Measurements from ENCODE around the gene FEM1A. TPM values are rescaled to one million over a fixed set of nuclear protein-coding genes. Genes with fewer than 3 reads are reported as not detected.
A peak's percentile ranks its signal among the peaks of the same experiment; 100 is the strongest.

Gene FEM1A
- total and polyA plus RNA-seq, 9 of the 15 experiments (the other 6 are each of a cell fraction or from before 2014, with no cell fraction given), result 0.08 to 19.0 (median 6.8) TPM

- no peak for TF ChIP-seq POLR3G (IDR thresholded peaks at IDR 0.05; ENCODE audit: extremely low read depth, insufficient read length, insufficient replicate concordance)
- TF ChIP-seq ZFPM2 (CRISPR knock-in tag; IDR thresholded peaks at IDR 0.05), result no peak
- peak; percentile 98 for TF ChIP-seq ZBTB33 (CRISPR knock-in tag; IDR thresholded peaks at IDR 0.05)
- TF ChIP-seq ATF1 (CRISPR knock-in tag; IDR thresholded peaks at IDR 0.05), result peak; percentile 73
- no peak; the same call in 1 of the 2 replicates for TF ChIP-seq ATF1 (tag; IDR thresholded peaks at IDR 0.05)
- TF ChIP-seq ZNF282 (CRISPR knock-in tag; IDR thresholded peaks at IDR 0.05), result peak; percentile 99
- peak; percentile 100 for TF ChIP-seq KAT7 (CRISPR knock-in tag; IDR thresholded peaks at IDR 0.05; ENCODE audit: borderline replicate concordance)
- TF ChIP-seq MYBL2 (IDR thresholded peaks at IDR 0.05; ENCODE audit: low read depth), result no peak
- TF ChIP-seq MYBL2 (CRISPR knock-in tag; IDR thresholded peaks at IDR 0.05; ENCODE audit: borderline replicate concordance), result no peak
- TF ChIP-seq, protein P1, sequence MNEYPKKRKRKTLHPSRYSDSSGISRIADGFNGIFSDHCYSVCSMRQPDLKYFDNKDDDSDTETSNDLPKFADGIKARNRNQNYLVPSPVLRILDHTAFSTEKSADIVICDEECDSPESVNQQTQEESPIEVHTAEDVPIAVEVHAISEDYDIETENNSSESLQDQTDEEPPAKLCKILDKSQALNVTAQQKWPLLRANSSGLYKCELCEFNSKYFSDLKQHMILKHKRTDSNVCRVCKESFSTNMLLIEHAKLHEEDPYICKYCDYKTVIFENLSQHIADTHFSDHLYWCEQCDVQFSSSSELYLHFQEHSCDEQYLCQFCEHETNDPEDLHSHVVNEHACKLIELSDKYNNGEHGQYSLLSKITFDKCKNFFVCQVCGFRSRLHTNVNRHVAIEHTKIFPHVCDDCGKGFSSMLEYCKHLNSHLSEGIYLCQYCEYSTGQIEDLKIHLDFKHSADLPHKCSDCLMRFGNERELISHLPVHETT (CRISPR knock-in tag; conservative IDR thresholded peaks at IDR 0.05 in 1 of 2, IDR thresholded peaks at IDR 0.05 in 1 of 2), result peak; percentile 91 to 99
- no peak for TF ChIP-seq ZFP36 (IDR thresholded peaks at IDR 0.05; ENCODE audit: low read depth, low read length, partially characterized antibody)
- TF ChIP-seq ETS2 (tag; IDR thresholded peaks at IDR 0.05; ENCODE audit: borderline replicate concordance, poor library complexity, severe bottlenecking), result no peak
- TF ChIP-seq FOXK1 (CRISPR knock-in tag; IDR thresholded peaks at IDR 0.05; ENCODE audit: borderline replicate concordance), result peak; percentile 100
- TF ChIP-seq PCBP1 (IDR thresholded peaks at IDR 0.05; ENCODE audit: low read depth, low read length, poor library complexity, severe bottlenecking), result no peak
- no peak for TF ChIP-seq MAFK (IDR thresholded peaks at IDR 0.05; ENCODE audit: low read length)
- TF ChIP-seq SREBF2 (CRISPR knock-in tag; IDR thresholded peaks at IDR 0.05), result peak; percentile 99
- TF ChIP-seq ZNF175 (CRISPR knock-in tag; IDR thresholded peaks at IDR 0.05; ENCODE audit: low read depth), result peak; percentile 96
- TF ChIP-seq, protein P2, sequence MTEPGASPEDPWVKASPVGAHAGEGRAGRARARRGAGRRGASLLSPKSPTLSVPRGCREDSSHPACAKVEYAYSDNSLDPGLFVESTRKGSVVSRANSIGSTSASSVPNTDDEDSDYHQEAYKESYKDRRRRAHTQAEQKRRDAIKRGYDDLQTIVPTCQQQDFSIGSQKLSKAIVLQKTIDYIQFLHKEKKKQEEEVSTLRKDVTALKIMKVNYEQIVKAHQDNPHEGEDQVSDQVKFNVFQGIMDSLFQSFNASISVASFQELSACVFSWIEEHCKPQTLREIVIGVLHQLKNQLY (CRISPR knock-in tag; conservative IDR thresholded peaks at IDR 0.05), result peak in 1 of 2 experiments; percentile 100; a peak in 2 of 4 replicates
- TF ChIP-seq MYC (IDR thresholded peaks at IDR 0.05; ENCODE audit: low read depth, low read length), result 0 out of 2 replicates have a peak, but pooled peaks have one; percentile 45
- no peak for TF ChIP-seq MYC (CRISPR knock-in tag; IDR thresholded peaks at IDR 0.05; ENCODE audit: borderline replicate concordance, low read depth)
- peak; percentile 86; the same call in 1 of the 2 replicates for TF ChIP-seq MTF1 (CRISPR knock-in tag; IDR thresholded peaks at IDR 0.05; ENCODE audit: borderline replicate concordance)
- no peak for TF ChIP-seq XRCC3 (IDR thresholded peaks at IDR 0.05)
- TF ChIP-seq KLF16 (IDR thresholded peaks at IDR 0.05), result no peak
- TF ChIP-seq TCFL5 (CRISPR knock-in tag; conservative IDR thresholded peaks at IDR 0.05), result no peak
Measured at GRCh38 chr19:4768934-4769777, 22.4 kb upstream of the FEM1A start (continued).
